ENCODE results near the gene ECE1. TPM values are rescaled to one million over a fixed set of nuclear protein-coding genes. Genes with fewer than 3 reads are reported as not detected.

ECE1 gene
- total RNA-seq, 1 donor from 2014 or later = 336 TPM

DNA sequence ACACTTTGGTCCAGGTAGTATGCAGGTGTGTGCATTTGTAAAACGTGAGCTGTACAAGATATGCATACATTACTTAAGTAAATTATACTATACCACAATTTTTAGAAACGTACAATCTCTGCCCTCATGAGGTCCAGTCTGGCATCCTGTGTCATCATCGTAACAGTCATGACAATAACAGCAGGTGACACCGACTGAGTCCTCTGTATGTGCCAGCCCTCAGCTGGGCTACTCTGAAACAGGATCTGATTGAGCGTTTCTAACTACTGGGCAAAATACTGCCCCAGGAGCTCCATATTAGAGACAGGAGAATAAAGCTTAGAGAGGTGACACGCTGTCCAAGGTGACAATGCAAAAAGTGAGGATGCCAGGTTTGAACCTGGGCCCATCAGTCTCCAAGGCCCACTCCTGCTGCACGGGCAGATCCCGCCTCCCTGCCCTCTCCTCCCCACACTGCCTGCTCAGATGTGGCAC lies 47.2 kb upstream of the ECE1 start:
- intact Hi-C loops (cut with DNase I) = loop anchor here (10.0 kb wide), 1 partner anchor 597 kb away; the partner anchor contains the start of gene HSPG2
- H3K27ac ChIP-seq = peak overlapping the region; percentile 95 to 97
- H3K27me3 ChIP-seq = no peaks in the 10 kb centered on the region
- peaks cover 73 to 91% of the 10 kb centered on the region in 2 donors for H3K4me1 ChIP-seq
- DNase-seq (ENCODE audit: low spot score in 2 of 2) = no peak
- H3K4me3 ChIP-seq = peak overlapping the region in 1 of 2 donors; percentile 5
- TF ChIP-seq, protein P1, sequence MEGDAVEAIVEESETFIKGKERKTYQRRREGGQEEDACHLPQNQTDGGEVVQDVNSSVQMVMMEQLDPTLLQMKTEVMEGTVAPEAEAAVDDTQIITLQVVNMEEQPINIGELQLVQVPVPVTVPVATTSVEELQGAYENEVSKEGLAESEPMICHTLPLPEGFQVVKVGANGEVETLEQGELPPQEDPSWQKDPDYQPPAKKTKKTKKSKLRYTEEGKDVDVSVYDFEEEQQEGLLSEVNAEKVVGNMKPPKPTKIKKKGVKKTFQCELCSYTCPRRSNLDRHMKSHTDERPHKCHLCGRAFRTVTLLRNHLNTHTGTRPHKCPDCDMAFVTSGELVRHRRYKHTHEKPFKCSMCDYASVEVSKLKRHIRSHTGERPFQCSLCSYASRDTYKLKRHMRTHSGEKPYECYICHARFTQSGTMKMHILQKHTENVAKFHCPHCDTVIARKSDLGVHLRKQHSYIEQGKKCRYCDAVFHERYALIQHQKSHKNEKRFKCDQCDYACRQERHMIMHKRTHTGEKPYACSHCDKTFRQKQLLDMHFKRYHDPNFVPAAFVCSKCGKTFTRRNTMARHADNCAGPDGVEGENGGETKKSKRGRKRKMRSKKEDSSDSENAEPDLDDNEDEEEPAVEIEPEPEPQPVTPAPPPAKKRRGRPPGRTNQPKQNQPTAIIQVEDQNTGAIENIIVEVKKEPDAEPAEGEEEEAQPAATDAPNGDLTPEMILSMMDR (IDR thresholded peaks at IDR 0.05) = no peak
- H3K36me3 ChIP-seq = no peaks in the 10 kb centered on the region
- no peaks in the 10 kb centered on the region for H3K9me3 ChIP-seq

DNA sequence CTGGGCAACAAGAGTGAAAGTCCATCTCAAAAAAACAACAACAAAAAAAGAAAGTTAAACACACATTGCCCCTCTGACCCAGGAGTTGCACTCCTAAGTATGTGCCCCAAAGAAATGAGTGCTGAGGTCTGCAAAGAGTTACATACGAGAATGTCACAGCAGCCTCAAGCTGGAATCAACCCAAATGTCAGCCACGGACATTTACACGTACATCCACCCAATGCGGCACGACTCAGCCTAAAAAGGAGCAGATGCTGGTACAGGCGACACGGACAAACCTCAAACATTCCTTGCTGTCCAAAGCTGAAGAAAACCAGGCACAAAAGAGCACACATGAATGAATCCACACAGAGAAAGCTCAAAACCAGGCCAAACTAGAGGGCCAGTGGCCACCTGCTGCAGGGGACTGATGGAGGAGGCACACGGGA lies 46.8 kb upstream of the ECE1 start:
- no peaks in the 10 kb centered on the region for H3K36me3 ChIP-seq
- H3K27ac ChIP-seq = peak overlapping the region; percentile 95 to 97
- H3K9me3 ChIP-seq = no peaks in the 10 kb centered on the region
- peaks cover 74 to 93% of the 10 kb centered on the region in 2 donors for H3K4me1 ChIP-seq
- intact Hi-C loops (cut with DNase I) = loop anchor here (10.0 kb wide), 1 partner anchor 598 kb away; the partner anchor contains the start of gene HSPG2
- no peak for DNase-seq (ENCODE audit: low spot score in 2 of 2)
- TF ChIP-seq, protein P1 (IDR thresholded peaks at IDR 0.05) = no peak
- H3K4me3 ChIP-seq = peak overlapping the region in 1 of 2 donors; percentile 5
- H3K27me3 ChIP-seq = no peaks in the 10 kb centered on the region

DNA sequence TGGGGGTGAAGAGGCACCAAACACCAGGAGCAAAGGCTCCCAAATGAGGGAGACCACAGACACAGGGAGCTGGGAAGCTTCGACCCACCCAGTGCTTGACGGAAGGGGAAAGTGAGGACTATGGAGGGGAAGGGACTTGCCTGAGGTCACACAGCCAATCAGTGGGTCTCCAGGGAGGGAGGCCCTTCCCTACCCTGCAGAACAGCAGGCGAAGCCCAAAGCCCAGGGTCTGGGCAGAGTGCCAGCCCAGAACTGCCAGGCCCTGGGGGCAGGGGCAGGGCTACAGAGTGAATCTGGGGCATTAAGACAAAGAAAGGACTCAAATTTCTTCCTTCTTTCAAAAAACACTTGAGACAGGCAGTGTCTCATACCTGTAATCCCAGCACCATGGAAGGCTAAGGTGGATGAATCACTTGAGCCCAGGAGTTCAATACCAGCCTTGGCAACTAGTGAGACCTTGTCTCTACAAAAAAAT lies 45.5 kb upstream of the ECE1 start:
- TF ChIP-seq, protein P1 (IDR thresholded peaks at IDR 0.05) = no peak
- Histone ChIP-seq H3K9me3 (no peaks in the 10 kb centered on the region), H3K27ac (peak overlapping the region; percentile 95 to 97), H3K4me1 (peaks cover 74 to 93% of the 10 kb centered on the region in 2 donors), H3K4me3 (peak overlapping the region in 1 of 2 donors; percentile 59), H3K27me3 (no peaks in the 10 kb centered on the region), H3K36me3 (no peaks in the 10 kb centered on the region)
- intact Hi-C loops (cut with DNase I) = loop anchor here (2.0 to 10.0 kb wide), 2 partner anchors 15 to 599 kb away; partner anchors contain the start of gene HSPG2
- no peak for DNase-seq (ENCODE audit: low spot score in 2 of 2)

DNA sequence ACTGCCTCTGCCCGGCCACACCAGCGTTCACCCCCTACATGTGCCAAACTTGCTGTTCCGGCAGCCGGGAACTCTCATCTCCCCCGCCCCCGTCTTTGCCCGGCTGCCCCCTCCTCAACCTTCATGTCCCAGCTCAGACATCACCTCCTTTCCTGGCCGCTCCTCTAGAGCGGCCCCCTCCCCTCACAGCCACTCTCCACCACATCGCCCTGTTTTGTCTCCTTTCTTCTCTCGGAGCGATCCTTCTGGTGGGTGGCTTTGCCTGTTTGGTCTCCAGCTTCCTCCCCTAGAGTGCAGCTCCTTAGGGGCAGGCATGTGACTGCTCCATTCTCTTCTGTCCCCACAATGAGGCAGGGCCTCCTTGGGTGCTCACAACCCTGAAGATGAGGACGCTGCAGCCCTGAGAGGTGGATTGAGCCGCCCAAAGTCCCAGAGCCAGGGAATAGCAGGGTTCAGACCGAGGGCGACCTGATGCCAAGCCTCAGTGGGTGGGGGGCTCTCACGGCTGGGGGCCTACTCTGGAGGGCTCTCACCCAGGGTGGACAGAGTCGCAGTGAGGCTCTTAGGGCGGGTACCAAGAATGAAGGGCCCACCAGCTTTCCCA lies 44.9 kb upstream of the ECE1 start:
- Histone ChIP-seq H3K4me1 (peaks cover 71 to 93% of the 10 kb centered on the region in 2 donors), H3K36me3 (no peaks in the 10 kb centered on the region), H3K27me3 (no peaks in the 10 kb centered on the region), H3K4me3 (peak overlapping the region; percentile 47 to 59), H3K9me3 (no peaks in the 10 kb centered on the region), H3K27ac (peak overlapping the region; percentile 95 to 97)
- intact Hi-C loops (cut with DNase I) = loop anchor here (2.0 to 10.0 kb wide), 2 partner anchors 14 to 600 kb away; partner anchors contain the start of gene HSPG2
- no peak for DNase-seq (ENCODE audit: low spot score in 2 of 2)
- TF ChIP-seq, protein P1 (IDR thresholded peaks at IDR 0.05) = no peak

DNA sequence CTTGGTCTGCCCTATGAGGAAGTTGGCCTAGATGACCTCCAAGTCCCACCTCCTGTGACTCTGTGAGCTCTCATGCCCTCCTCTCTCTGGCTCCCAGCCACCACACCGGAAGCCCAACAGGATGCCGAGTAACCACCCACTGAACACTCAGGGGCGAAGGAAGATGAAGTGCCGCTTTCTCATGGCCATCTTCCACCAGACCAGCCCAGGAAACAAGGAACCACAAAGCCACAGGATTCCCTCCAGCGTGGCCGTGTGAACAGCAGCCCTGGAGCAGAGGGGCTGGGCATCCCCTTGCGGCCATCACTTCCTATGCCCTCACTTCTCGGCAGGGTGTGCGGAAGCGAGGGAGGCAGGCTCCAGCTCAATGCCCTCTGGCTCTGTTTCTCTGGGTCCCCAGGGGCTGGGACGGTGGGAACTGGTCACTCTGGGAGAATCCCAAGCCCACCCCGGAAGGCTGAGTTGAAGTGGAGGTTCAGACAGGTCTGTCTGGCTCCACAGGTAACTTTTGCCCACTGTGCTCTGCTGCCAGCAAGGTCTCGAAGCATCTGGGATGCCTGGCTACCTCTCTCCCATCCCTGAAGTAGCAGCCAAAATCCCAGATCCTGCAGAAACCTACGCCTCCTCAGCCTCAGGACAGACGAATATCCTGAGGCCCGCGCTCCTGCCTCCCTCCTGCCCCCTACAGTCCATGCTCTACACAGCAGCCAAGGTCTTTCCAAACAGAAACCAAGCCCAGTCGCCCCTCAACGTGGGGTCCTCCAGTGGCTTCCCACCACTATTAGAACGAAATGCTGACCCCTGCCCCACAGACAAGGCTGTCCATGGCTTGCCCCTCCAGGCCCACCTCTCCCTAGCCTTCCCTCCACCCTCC lies 44.2 kb upstream of the ECE1 start:
- Histone ChIP-seq H3K27ac (peak overlapping the region; percentile 95 to 97), H3K4me1 (peaks cover 68 to 94% of the 10 kb centered on the region in 2 donors), H3K27me3 (no peaks in the 10 kb centered on the region), H3K36me3 (no peaks in the 10 kb centered on the region), H3K4me3 (peak overlapping the region; percentile 47 to 59), H3K9me3 (no peaks in the 10 kb centered on the region)
- intact Hi-C loops (cut with DNase I) = loop anchor here (1.0 to 10.0 kb wide), 4 partner anchors 9 to 600 kb away; partner anchors contain the start of gene HSPG2
- TF ChIP-seq, protein P1 (IDR thresholded peaks at IDR 0.05) = peak; percentile 87 to 90 (median 88)
- peak; percentile 70 to 94 for DNase-seq (ENCODE audit: low spot score in 2 of 2)
